ENCODE measurements around the gene SHB.

- TF ChIP-seq CTCF (IDR thresholded peaks at IDR 0.05; ENCODE audit: poor library complexity) (no peak), EZH2phosphoT487 (IDR thresholded peaks at IDR 0.05; ENCODE audit: low read depth, severe bottlenecking, unreplicated experiment) (no peak)
These were observed 32.4 kb upstream of the SHB start for GRCh38 chr9:38101423-38101822.
